A549 (cell line): ENCODE data around the gene HOXA13.

Experiments used
- CHD2 ChIP-seq: fragments of 150-350 bp; IDR thresholded peaks from 2 replicates; pipeline ENCODE4 v1.6.1; 2014; ENCODE audit warnings: low read length; ENCODE audit not compliant: partially characterized antibody
- CTCF ChIP-seq: fragments of >200 bp; sonication (Bioruptor Twin); formaldehyde crosslinking; IDR thresholded peaks from 3 replicates; pipeline ENCODE4 v1.5.1; 2016
- EP300 ChIP-seq, 2 experiments: fragments of >200 bp; sonication (Bioruptor Twin); formaldehyde crosslinking; IDR thresholded peaks; 2 replicates in 1 of 2; 3 replicates in 1 of 2; pipeline ENCODE4 v1.6.1; 2016 to 2017

GRCh38 chr7:27179030-27179429 lies 20.9 kb downstream of the HOXA13 start:
- TF ChIP-seq CTCF (no peak), CHD2 (no peak), EP300 (IDR thresholded peaks at IDR 0.05) (no peak)
